Stimulated activated naive CD8-positive, alpha-beta T cell treated with anti-CD3 and anti-CD28 coated beads, Interleukin-15, Interleukin-2, amounts not matched to agents 100 ng/mL and 50 ng/mL, for 24 hours (primary cell): ENCODE data around the gene ABL1.

Source experiments
- H3K27ac Mint-ChIP-seq: one replicate; pipeline ENCODE4 v1.8.0; 2021; ENCODE audit warnings: mild to moderate bottlenecking, mixed read lengths
- H3K27me3 Mint-ChIP-seq: one replicate; pipeline ENCODE4 v1.8.0; 2021; ENCODE audit warnings: mixed read lengths
- H3K36me3 Mint-ChIP-seq: one replicate; pipeline ENCODE4 v1.8.0; 2021; ENCODE audit warnings: low read depth, mixed read lengths
- H3K4me1 Mint-ChIP-seq: one replicate; pipeline ENCODE4 v1.8.0; 2021; ENCODE audit warnings: low read depth, mixed read lengths
- H3K4me3 Mint-ChIP-seq: one replicate; pipeline ENCODE4 v1.8.0; 2021; ENCODE audit warnings: mild to moderate bottlenecking, mixed read lengths
- H3K9me3 Mint-ChIP-seq: one replicate; pipeline ENCODE4 v1.8.0; 2021; ENCODE audit warnings: mixed read lengths

ABL1 gene

DNA sequence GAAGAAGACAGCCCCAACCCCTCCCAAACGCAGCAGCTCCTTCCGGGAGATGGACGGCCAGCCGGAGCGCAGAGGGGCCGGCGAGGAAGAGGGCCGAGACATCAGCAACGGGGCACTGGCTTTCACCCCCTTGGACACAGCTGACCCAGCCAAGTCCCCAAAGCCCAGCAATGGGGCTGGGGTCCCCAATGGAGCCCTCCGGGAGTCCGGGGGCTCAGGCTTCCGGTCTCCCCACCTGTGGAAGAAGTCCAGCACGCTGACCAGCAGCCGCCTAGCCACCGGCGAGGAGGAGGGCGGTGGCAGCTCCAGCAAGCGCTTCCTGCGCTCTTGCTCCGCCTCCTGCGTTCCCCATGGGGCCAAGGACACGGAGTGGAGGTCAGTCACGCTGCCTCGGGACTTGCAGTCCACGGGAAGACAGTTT, 49.1 kb downstream of the ABL1 start:
- no peaks in the 10 kb centered on the region for H3K9me3 Mint-ChIP-seq
- H3K27ac Mint-ChIP-seq = no peak overlapping the region
- H3K4me3 Mint-ChIP-seq = no peak overlapping the region
- no peaks in the 10 kb centered on the region for H3K27me3 Mint-ChIP-seq
- H3K4me1 Mint-ChIP-seq = no peaks in the 10 kb centered on the region
- peaks cover 45% of the 10 kb centered on the region for H3K36me3 Mint-ChIP-seq

DNA sequence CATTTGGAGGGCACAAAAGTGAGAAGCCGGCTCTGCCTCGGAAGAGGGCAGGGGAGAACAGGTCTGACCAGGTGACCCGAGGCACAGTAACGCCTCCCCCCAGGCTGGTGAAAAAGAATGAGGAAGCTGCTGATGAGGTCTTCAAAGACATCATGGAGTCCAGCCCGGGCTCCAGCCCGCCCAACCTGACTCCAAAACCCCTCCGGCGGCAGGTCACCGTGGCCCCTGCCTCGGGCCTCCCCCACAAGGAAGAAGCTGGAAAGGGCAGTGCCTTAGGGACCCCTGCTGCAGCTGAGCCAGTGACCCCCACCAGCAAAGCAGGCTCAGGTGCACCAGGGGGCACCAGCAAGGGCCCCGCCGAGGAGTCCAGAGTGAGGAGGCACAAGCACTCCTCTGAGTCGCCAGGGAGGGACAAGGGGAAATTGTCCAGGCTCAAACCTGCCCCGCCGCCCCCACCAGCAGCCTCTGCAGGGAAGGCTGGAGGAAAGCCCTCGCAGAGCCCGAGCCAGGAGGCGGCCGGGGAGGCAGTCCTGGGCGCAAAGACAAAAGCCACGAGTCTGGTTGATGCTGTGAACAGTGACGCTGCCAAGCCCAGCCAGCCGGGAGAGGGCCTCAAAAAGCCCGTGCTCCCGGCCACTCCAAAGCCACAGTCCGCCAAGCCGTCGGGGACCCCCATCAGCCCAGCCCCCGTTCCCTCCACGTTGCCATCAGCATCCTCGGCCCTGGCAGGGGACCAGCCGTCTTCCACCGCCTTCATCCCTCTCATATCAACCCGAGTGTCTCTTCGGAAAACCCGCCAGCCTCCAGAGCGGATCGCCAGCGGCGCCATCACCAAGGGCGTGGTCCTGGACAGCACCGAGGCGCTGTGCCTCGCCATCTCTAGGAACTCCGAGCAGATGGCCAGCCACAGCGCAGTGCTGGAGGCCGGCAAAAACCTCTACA, 49.8 kb downstream of the ABL1 start:
- Mint-ChIP-seq H3K4me3 (no peak overlapping the region), H3K27me3 (no peaks in the 10 kb centered on the region), H3K27ac (no peak overlapping the region), H3K4me1 (no peaks in the 10 kb centered on the region), H3K36me3 (peaks cover 38% of the 10 kb centered on the region), H3K9me3 (no peaks in the 10 kb centered on the region)

DNA sequence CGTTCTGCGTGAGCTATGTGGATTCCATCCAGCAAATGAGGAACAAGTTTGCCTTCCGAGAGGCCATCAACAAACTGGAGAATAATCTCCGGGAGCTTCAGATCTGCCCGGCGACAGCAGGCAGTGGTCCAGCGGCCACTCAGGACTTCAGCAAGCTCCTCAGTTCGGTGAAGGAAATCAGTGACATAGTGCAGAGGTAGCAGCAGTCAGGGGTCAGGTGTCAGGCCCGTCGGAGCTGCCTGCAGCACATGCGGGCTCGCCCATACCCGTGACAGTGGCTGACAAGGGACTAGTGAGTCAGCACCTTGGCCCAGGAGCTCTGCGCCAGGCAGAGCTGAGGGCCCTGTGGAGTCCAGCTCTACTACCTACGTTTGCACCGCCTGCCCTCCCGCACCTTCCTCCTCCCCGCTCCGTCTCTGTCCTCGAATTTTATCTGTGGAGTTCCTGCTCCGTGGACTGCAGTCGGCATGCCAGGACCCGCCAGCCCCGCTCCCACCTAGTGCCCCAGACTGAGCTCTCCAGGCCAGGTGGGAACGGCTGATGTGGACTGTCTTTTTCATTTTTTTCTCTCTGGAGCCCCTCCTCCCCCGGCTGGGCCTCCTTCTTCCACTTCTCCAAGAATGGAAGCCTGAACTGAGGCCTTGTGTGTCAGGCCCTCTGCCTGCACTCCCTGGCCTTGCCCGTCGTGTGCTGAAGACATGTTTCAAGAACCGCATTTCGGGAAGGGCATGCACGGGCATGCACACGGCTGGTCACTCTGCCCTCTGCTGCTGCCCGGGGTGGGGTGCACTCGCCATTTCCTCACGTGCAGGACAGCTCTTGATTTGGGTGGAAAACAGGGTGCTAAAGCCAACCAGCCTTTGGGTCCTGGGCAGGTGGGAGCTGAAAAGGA, 50.7 kb downstream of the ABL1 start:
- Mint-ChIP-seq H3K27me3 (no peaks in the 10 kb centered on the region), H3K4me3 (no peak overlapping the region), H3K9me3 (no peaks in the 10 kb centered on the region), H3K4me1 (no peaks in the 10 kb centered on the region), H3K27ac (no peak overlapping the region), H3K36me3 (peaks cover 36% of the 10 kb centered on the region)

DNA sequence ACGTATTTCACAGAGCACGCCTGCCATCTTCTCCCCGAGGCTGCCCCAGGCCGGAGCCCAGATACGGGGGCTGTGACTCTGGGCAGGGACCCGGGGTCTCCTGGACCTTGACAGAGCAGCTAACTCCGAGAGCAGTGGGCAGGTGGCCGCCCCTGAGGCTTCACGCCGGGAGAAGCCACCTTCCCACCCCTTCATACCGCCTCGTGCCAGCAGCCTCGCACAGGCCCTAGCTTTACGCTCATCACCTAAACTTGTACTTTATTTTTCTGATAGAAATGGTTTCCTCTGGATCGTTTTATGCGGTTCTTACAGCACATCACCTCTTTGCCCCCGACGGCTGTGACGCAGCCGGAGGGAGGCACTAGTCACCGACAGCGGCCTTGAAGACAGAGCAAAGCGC, 51.9 kb downstream of the ABL1 start:
- H3K27ac Mint-ChIP-seq = no peak overlapping the region
- H3K9me3 Mint-ChIP-seq = no peaks in the 10 kb centered on the region
- H3K4me1 Mint-ChIP-seq = no peaks in the 10 kb centered on the region
- peaks cover 28% of the 10 kb centered on the region for H3K36me3 Mint-ChIP-seq
- H3K27me3 Mint-ChIP-seq = no peaks in the 10 kb centered on the region
- no peak overlapping the region for H3K4me3 Mint-ChIP-seq

DNA sequence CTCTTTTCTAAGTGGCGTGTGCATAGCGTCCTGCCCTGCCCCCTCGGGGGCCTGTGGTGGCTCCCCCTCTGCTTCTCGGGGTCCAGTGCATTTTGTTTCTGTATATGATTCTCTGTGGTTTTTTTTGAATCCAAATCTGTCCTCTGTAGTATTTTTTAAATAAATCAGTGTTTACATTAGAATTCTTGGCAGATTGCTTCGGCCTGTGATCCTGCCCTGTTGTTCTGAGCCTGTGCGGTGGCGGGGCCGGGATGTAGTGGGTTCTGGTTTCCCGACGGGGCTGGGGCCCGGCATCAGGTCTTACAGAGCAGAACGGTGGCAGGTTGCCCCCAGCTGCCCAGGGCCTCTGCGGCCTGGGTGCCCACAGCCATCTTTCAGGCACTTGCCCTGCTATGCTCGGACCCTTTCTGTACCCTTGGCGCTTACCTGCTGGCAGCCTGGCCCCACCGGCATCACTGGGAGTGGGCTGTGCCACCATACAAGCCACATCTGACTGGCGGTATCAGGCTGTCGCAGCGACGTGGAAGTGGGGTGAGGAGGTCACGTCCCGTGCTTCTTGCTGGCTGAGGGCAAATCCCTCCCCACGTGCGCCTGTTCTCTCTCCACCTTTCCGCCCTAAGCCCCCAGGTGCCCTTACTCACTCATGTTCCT, 52.6 kb downstream of the ABL1 start:
- H3K9me3 Mint-ChIP-seq = no peaks in the 10 kb centered on the region
- H3K4me1 Mint-ChIP-seq = no peaks in the 10 kb centered on the region
- H3K4me3 Mint-ChIP-seq = no peak overlapping the region
- no peak overlapping the region for H3K27ac Mint-ChIP-seq
- H3K27me3 Mint-ChIP-seq = no peaks in the 10 kb centered on the region
- H3K36me3 Mint-ChIP-seq = peaks cover 28% of the 10 kb centered on the region

DNA sequence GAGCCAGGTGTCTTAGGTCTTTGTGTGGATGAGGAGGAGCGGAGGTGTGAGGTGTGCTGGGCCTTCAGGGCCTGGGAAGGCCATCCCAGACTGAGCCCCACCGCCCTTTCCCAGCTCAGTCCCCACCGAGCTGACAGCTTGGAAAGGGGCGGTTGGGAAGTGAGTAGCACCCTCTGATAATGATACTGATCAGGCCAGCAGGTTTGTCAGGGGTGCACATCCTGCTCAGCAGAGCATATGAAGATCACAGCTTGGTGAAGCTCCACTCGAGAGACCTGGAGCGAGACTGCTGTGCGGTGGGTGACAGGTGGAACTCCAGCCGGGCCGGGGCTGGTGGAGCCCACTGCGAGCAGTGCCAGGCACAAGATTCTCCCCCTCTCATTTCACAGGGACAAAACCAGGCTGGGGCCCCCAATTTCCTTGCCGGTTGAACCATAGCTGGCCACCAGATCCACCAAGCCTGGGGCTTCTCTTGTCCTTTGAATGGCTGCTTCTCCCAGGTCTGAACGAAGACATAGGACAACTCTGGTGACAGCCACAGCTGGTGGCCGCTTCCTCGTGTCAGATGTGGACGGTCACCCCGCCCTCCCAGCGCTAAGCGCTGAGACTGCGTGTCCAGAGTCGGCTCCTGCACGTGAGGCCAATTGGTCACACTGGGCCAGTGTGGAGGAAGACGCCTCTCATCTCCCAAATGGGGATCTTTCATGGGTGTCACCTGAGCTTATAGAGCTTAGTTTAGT, 53.3 kb downstream of the ABL1 start:
- Mint-ChIP-seq H3K27me3 (no peaks in the 10 kb centered on the region), H3K4me1 (no peaks in the 10 kb centered on the region), H3K9me3 (no peaks in the 10 kb centered on the region), H3K36me3 (peaks cover 28% of the 10 kb centered on the region), H3K27ac (no peak overlapping the region), H3K4me3 (no peak overlapping the region)

DNA sequence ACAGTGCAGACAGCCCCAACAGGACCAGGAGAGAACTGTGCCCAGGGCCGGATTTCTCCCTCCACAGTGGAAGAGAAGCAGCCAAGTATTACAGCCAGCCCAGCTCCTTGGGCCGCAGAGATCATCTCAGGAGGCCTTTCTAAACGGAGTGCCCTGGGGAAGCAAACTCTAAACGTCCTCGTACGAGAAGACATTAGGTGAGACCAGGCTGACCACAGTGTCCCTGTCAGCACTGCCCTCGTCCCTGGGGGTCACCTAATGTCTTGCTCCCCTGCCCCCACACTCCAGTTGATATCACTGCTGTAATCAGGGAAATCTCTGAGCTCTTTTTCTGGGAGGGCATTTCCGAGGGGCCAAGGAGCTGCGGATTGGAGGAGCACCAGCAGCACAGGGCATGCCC, 55.1 kb downstream of the ABL1 start:
- Mint-ChIP-seq H3K9me3 (no peaks in the 10 kb centered on the region), H3K27ac (no peak overlapping the region), H3K27me3 (no peaks in the 10 kb centered on the region), H3K4me1 (no peaks in the 10 kb centered on the region), H3K4me3 (no peak overlapping the region), H3K36me3 (peaks cover 16% of the 10 kb centered on the region)

DNA sequence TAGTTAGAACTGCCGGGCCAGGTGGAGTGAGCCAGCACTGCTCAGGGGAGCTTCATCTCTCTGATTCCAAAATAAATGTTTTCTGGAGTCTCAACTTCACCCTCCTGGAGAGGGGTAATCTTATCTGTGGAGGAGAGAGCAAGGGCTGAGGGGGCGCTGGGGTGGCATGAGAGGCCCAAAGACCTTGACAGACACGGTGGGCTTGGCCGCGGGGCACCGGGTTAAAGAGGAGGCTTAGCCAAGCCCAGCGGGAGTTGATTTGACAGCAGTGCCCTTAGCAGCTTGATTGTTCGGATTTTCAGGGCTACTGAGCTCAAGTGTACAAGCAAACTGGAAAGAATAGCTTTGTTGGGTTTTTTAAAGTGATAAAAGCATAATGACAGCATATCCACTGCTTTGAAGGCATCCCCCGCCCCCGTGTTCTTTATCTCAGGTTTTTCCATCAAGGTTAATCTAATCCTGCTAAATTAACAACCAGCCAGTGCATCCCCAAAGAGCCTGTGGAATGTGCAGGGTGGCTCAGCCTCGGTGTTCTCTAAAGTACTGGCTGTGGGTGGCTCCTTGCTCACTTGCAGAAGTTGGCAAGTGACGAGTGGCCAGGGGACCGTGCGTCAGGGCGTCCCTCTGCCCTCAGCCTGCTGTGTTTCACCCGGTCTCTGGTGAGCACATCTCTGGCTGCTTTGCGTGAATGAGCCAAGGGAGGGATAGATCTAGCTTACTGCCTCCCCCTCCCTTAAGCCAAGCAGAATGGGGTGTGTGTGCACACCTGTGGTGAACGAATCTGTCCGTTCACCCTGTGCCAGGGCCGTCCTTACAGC, 56.0 kb downstream of the ABL1 start:
- Mint-ChIP-seq H3K4me1 (no peaks in the 10 kb centered on the region), H3K4me3 (no peak overlapping the region), H3K36me3 (peaks cover 12% of the 10 kb centered on the region), H3K27ac (no peak overlapping the region), H3K27me3 (no peaks in the 10 kb centered on the region), H3K9me3 (no peaks in the 10 kb centered on the region)

DNA sequence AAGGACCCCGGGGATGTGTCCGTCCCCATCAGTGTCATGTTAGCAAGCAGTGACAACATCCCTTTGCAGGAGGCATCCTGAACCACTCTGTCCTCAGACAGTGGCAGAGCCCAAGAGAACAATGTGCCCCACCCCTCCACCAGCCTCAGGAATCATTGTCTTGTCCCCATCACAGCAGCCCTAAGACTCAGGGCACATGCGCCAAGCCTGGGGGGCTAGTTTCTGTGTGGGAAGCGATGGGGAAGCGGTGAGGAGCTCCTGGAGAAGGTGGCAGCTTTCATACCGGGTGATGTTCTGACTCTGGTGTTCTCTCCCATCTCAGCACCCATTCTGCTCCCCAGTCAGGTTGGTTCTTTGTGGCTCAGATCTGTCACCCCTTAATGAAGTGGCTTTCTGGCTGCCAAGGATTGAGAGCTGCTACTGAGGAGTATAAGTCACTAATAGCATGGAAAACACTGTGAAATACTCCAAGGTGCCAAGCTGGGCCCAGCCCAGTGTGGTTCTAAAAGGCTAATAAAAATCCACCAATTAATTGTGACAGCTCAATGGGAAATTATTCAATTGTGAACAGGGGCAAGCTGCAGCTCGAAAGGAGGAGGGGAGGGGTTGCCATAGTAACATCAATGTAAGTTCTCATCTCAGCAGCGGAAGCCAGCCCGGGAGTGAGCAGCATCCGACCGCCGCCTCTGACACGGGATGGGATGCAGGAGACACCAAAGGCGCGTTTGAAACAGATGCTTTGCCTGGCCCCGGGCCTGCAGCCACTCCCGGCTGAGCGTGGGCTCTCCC, 56.8 kb downstream of the ABL1 start:
- H3K27ac Mint-ChIP-seq = no peak overlapping the region
- H3K4me1 Mint-ChIP-seq = no peaks in the 10 kb centered on the region
- no peaks in the 10 kb centered on the region for H3K27me3 Mint-ChIP-seq
- H3K9me3 Mint-ChIP-seq = no peaks in the 10 kb centered on the region
- peaks cover 12% of the 10 kb centered on the region for H3K36me3 Mint-ChIP-seq
- no peak overlapping the region for H3K4me3 Mint-ChIP-seq

DNA sequence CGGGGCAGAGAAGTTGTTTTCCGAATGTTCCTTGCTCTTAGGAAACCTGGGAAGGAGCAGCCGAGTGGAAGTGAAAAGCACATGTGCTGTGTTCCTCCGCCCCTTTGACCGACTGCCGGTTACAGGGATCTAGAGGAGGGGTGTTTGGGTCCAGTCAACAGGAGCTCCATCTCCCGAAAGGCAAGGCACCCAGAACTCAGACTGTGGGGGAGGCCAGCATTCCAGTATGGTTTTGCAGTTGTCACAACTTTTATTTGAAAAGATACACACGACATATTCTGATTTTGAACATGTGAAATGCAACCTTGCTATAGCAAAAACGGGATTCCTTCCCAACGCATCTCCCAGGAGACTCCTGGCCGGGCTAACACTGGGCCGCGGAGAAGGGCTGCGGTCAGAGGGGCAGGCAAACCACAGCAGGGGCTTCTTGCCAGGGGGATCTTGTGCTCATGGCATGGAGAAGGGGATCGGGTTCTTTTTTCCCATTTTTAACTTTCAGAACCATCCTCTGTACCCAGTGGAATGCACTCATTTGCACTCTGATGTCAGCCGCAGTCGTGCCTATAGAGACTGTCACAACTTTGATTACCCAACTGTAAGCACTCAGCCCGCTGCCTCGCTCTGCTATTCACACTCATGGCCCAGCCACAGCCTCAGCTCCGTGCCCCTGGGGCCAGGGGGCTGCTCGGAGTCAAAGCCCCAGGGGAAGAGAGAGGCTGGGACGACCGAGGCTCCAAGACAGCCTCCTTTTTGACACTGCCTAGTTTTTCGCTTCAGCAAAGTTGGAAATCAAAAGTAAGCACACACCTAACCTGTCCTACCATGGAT, 57.6 kb downstream of the ABL1 start:
- Mint-ChIP-seq H3K27me3 (no peaks in the 10 kb centered on the region), H3K27ac (no peak overlapping the region), H3K9me3 (no peaks in the 10 kb centered on the region), H3K36me3 (peaks cover 4% of the 10 kb centered on the region), H3K4me1 (no peaks in the 10 kb centered on the region), H3K4me3 (no peak overlapping the region)

DNA sequence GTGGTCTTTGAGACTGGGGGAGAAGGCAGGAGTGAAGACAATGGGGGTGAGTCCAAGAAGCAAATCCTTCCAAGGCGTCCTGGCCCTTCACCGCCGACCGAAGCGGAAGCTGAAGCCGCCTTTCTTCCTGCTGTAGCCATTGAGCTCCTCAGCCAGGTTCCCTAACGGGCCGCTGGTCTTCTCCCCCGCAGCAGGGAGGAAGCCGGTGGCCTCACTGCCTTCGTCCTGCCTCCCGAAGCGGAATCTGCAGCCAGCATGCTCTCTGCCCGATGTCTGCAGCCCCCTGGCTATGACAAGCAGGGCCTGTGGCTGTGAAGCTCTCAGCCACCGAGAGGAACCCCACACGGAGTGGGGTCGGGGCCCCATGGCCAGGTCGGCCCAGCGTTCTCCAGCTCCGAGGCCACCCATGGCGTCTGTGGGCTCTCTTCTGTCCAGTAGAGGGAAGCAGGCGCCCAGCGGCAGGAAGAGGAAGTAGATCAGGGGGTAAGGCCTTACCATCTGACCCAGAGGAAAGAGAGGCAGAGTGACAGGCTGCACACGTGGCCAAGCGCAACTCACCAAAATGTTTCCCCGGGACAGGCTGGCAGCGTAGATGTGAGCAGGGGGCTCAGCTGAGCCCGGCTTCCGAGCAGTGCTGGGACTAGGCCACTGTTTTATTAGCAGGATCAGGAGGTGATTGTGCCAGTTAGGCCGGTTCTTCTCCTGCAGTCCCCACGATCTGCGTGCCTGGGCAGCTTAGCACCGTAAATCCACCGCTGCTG, 58.5 kb downstream of the ABL1 start:
- Mint-ChIP-seq H3K27ac (no peak overlapping the region), H3K9me3 (no peaks in the 10 kb centered on the region), H3K27me3 (no peaks in the 10 kb centered on the region), H3K4me1 (no peaks in the 10 kb centered on the region), H3K4me3 (no peak overlapping the region), H3K36me3 (no peaks in the 10 kb centered on the region)

DNA sequence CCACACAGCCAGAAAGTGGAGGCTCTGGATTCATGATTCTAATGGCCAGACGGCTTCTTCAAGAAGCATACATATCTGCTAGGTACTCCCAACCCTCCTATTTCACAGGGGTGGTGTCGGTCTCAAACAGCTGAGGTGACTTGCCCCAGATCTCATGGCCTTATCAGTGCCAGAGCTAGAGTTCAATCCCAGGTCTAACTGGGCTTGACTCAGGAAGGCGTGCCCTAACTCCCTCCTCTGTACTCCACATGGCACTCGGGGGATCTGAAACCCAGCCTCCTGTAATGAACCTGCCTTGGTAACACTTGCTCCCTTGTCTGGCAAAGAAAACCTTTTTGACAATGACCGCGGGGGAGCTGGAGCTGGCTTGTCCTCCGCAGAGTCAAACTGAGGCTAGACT, 59.5 kb downstream of the ABL1 start:
- no peak overlapping the region for H3K27ac Mint-ChIP-seq
- H3K4me3 Mint-ChIP-seq = no peak overlapping the region
- H3K4me1 Mint-ChIP-seq = no peaks in the 10 kb centered on the region
- H3K36me3 Mint-ChIP-seq = no peaks in the 10 kb centered on the region
- H3K9me3 Mint-ChIP-seq = no peaks in the 10 kb centered on the region
- H3K27me3 Mint-ChIP-seq = no peaks in the 10 kb centered on the region
